ENCODE data around the gene DNASE1.

DNA sequence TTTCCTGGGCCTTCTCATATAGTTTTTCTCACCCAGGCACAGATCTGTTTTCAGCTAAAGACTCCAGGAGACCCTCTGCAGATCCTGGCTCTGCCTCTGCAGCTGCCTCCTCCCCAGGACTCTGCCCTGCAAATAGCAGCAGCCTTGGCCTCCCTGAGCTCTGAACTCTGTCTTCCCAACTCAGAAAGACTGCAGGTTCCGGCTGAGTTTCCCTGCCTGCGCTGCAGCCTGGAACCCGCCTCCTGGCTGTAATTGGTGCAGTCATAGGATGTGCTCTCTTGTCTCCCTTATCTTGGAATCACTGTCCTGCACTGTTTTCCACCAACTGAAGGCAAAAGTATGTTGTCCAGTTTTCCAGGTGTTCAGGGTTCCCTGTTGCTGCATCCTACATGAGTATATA lies 14.3 kb upstream of the DNASE1 start:
- TF ChIP-seq POLR2A (IDR thresholded peaks at IDR 0.05), result no peak
- TF ChIP-seq, protein P1, sequence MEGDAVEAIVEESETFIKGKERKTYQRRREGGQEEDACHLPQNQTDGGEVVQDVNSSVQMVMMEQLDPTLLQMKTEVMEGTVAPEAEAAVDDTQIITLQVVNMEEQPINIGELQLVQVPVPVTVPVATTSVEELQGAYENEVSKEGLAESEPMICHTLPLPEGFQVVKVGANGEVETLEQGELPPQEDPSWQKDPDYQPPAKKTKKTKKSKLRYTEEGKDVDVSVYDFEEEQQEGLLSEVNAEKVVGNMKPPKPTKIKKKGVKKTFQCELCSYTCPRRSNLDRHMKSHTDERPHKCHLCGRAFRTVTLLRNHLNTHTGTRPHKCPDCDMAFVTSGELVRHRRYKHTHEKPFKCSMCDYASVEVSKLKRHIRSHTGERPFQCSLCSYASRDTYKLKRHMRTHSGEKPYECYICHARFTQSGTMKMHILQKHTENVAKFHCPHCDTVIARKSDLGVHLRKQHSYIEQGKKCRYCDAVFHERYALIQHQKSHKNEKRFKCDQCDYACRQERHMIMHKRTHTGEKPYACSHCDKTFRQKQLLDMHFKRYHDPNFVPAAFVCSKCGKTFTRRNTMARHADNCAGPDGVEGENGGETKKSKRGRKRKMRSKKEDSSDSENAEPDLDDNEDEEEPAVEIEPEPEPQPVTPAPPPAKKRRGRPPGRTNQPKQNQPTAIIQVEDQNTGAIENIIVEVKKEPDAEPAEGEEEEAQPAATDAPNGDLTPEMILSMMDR (IDR thresholded peaks at IDR 0.05), result no peak

Measured in adrenal gland (tissue), 5 donors.